NCI-H128 (cell line): ENCODE data around the gene ALDH1B1.
"Not testable (repeated sequence)": the region's sequence is repeated elsewhere in the genome, so short reads cannot be mapped to it uniquely, and the experiment has no call there.

Experiments used
- DNase-seq: peaks from one replicate; lab custom pipeline; 2025; ENCODE audit not compliant: unreplicated experiment; lab: John Stamatoyannopoulos, UW

ALDH1B1 gene

DNA sequence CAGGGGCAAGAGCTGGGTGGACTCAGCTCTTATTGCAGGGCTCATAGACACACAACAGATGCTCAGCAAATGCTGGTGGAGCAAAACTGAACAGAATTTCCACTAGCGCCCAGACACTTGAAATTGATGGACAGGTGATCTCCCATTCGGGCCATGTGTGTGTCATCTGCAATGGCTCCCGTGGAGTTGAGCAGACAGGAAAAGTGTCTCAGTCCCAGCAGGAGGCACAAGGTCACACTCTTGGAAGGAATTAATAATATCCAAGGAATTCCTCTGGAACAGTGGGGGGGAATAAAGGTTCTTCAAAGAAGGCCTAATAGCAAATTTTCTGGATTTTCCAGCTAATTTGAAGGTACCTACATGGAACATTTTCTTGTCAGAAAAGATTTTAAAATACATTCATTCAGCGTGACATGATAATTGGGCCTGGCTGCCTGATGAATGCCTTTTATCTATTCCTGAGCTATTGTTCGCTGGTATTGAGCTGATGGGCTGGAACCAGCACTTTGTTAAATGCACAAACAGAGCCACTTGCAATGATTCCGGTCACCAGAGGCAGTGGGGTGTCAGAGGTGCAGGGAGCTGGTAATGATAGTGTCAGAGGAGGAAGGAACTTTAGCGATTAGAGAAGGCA, 31.5 kb upstream of the ALDH1B1 start:
- DNase-seq, result no peak

DNA sequence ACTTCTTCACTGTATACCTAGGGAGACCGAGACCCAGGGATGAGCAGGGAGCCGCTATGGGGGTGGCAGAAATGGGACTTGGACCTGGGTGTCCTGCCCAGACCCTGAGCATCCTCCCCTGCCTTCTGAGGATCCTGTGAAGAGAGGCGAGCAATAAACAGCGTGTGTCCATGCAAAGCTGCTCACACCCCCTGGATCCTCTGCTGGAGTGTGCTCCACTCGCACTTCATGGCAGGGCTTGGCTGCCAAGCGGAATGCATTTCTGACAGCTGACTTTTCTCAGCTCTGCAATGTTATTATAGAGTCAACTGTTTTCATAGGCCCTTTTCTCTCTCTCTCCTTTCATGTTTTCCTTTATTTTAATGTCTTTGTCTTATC, 31.0 kb upstream of the ALDH1B1 start:
- DNase-seq, result no peak

GRCh38 chr9:38362852-38363588, 29.5 kb upstream of the ALDH1B1 start:
- peak; percentile 36 for DNase-seq

DNA sequence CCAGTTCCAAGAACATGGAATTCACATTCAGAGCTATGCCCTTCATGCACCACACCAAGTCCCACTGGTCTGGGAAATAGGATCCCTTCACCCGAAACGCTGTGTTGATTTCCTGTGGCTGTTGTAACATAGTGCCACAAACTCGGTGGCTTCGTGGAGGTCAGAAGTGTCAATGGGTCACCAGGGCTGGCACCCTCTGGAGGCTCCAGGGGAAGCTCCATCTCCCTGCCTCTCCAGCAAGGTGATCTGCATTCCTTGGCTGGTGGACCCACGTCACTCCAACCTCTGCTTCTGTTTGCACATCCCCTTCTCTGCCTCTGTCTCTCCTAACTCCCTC, 28.9 kb upstream of the ALDH1B1 start:
- DNase-seq, result no peak

DNA sequence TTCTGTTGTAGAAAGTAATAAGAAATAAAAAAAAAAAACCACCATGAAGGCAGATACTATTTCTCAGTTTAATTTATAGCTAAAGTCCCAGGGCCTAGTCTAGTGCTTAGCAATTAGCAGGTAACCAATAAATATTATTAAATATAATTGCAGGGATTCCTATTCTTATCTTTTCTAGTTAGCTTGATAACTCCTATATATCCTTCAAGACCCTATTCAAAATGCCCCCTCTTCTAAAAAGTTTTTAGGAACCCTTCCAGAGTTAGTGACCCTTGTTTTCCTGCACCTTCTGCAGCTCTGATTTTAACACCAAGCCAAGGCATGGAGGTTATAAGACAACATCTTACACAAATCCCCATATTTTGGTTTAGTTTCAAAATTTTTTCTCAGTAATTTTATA, 24.6 kb upstream of the ALDH1B1 start:
- no peak for DNase-seq

GRCh38 chr9:38368731-38369130, 23.8 kb upstream of the ALDH1B1 start:
- no peak for DNase-seq

DNA sequence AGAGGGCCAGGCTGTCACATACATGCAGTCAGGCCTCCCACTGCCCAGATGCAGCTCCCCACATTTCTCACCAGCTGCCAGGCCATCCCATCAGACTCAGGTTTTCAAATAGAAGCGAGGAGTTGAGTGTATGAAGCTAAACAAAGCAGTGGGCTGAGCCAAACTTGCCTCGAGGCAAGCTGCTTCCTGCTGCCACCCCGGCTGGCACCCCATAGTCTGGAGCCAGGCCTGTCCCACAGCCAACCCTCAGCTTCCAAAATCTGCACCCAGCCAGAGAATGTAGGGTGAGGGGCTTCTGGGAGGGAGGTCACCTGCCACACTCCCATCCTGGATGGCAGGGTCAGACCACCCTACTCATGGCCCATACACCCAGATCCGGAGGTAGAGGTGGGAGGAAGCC, 22.3 kb upstream of the ALDH1B1 start:
- DNase-seq, result no peak

DNA sequence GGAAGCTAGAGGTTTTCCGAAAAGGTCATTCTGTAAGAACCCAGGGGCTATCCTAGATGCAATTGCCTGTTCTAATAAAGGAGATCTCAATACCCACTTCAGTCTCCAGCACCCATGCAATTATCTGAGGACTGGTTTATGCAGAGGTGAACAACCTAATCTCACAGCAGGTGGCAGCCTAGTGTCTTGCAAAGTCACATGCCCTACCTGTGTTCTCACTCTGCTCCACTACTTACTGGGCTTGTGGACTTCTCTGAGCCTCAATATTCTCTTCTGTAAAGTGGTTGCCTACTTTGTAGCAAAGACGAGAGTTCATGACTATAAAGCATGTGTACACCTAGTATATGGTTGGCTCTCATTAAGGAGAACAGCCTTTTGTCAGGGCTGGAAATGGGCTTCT, 21.0 kb upstream of the ALDH1B1 start:
- DNase-seq, result no peak

DNA sequence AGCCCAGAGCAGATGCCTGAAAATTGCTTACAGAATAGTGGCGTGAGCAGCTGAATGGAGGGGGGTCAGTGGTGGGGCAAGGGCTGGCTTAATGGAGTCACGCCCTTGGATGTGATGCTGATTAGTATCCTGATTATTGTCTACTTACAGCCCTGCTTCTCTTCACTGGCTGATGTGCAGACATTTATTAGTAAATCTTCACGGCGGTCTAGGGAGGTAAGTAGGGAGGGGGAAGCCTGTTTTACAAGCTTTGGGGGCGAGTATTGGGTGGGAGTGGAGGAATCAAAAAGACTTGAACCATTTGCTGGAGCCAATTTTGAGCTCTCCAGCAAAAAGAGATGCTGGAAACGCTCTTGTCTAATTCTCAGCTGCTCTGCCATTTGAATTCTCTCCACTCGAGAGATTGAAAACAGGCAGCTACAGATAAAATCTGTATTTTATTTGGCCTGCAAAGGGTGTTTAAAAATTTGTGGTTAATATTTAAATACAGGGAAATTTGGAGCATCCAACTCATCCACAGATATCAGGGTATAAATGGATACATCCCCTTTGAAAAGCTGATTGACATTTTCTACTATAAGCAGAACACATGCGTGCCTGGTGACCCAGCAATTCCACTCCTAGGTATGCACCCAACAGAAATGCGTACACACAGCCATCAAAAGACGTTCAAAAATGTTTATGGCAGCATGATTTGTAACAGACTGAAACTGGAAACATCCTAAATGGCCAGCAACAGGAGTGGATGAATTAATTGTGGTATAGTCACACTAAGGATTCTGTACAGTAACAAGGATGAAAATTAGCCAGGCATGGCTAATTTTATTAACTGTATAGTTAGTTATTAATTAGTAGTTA, 19.5 kb upstream of the ALDH1B1 start:
- no peak for DNase-seq

DNA sequence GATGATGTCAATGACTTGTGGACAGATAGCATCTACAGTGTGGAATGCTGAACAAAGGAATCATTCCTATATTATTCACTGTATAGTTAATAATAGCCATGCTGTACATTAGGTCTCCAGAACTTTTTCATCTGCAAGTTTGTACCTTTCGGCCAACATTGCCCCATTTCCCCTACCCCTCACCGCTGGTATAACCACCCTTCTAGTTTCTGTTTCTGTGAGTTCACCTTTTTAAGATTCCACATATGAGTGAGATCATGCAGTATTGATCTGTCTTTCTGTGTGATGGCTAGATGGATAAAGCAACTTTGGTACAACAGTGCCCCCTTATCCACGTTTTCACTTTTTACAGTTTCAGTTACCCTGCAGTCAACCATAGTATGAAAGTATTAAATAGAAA, 18.8 kb upstream of the ALDH1B1 start:
- DNase-seq, result no peak

- DNase-seq, result no peak
Measured at GRCh38 chr9:38374847-38375571, 17.5 kb upstream of the ALDH1B1 start.

DNA sequence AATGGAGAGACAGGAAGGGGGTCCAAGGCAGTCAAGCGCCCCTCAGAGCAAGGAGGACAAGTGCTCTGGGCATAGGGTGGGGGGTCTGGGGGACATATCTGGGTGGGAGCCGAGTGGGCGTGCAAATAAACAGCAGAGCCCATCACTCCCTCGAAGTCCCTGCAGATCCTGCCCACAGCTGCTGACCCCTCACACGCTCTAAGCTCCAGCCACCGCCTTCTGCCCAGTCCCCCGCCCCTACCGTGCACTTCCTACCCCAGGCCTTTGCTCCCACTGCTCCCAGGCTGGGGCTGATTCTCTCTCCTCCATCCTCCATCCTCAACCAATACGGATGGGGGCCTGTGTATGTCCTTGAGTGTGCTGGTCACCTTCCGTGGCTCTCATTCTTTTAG, 16.9 kb upstream of the ALDH1B1 start:
- no peak for DNase-seq

DNA sequence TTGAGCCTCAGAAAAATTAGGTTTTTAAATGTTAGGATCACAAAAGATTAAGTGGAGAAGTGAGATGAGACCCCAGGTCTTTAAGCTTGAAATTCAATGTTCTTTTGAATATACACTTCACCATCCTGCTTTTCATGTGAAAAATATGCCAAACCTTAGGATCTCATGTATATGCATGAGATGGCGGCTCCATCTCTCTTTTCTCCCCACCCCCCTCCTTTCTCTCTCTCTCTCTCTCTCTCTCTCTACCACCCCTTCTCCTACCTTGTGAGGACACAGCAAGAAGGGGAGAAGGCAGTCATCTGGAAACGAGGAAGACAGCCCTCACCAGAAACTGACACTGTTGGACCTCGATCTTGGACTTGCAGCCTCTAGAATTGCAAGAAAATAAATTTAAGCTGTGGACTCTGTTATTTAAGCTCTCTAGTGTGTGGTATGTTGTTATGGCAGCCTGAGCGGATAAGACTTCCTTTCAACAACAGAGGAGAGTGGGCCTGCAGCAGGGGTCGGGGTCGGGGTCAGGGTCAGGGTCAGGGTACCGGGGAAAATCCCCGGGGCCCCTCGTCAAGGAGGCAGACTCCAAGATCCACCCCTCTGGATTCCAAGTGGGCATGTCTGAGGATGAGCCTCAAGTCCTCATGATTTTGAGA, 16.4 kb upstream of the ALDH1B1 start:
- no peak for DNase-seq

DNA sequence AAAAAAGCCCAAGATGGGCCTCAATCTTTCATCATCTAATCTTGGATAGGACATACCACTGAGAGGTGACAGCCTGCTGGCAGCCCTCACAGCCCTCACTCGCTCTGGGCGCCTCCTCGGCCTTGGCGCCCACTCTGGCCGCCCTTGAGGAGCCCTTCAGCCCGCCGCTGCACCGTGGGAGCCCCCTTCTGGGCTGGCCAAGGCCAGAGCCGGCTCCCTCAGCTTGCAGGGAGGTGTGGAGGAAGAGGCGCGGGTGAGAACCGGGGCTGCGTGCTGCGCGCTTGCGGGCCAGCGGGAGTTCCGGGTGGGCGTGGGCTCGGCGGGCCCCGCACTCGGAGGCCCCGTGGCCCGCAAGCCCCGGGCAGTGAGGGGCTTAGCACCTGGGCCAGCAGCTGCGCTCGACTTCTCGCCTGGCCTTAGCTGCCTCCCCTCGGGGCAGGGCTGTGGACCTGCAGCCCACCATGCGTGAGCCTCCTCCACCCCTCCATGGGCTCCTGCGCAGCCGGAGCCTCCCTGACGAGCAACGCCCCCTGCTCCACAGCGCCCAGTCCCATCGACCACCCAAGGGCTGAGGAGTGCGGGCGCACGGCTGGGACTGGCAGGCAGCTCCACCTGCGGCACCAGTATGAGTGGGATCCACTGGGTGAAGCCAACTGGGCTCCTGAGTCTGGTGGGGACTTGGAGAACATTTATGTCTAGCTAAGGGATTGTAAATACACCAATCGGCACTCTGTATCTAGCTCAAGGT, 15.0 kb upstream of the ALDH1B1 start:
- not testable (repeated sequence) for DNase-seq

GRCh38 chr9:38380230-38380871, 12.2 kb upstream of the ALDH1B1 start:
- DNase-seq, result no peak

GRCh38 chr9:38380872-38381534, 11.5 kb upstream of the ALDH1B1 start:
- no peak for DNase-seq

GRCh38 chr9:38382141-38382540, 10.4 kb upstream of the ALDH1B1 start:
- DNase-seq, result no peak

GRCh38 chr9:38384990-38385848, 7.3 kb upstream of the ALDH1B1 start:
- no peak for DNase-seq
